Heart left ventricle (tissue), 13 donors: ENCODE results near the gene BCL11A.

ENCODE experiments used
- CTCF ChIP-seq, 12 donors: fragments of 200-600 bp; sonication (generic) in 4 of 12; IDR thresholded peaks; one replicate each; pipeline versions ENCODE4 v1.5.0 to v1.8.0; 2018 to 2022; ENCODE audit warnings: antibody characterized with exemption in 12 of 12, mild to moderate bottlenecking in 5 of 12
- POLR2A ChIP-seq, 2 donors: fragments of 450-650 bp; IDR thresholded peaks; one replicate each; pipeline ENCODE4 v1.6.1; 2017; ENCODE audit warnings: antibody characterized with exemption in 2 of 2, mild to moderate bottlenecking in 2 of 2, moderate library complexity in 2 of 2
- donor health status: ischemic (EF 13 %, LVEDD 7.1; RV severe dilation, severe dysfunction).
- donor health status: DM: no; HTN: yes; CAD: no.
- donor health status: DM: no; HTN: no; CAD: no.
- donor health status: ischemic (EF 25% LVEDD 6.9; RV normal size, moderate dysfunction).
- donor health status: ischemic (EF 25% LVEDD 5.7; RV mildly dilated, moderate dysfunction).
- donor health status: ischemic (EF 35%, LVEDD 5.7; RV mildly dilated, moderate dysfunction).
- donor health status: nonischemic (EF 11% LVEDD 7.7; RV severe dilation, severe dysfunction).
- donor health status: DM: yes; HTN: yes; CAD: no.
- donor health status: PGD.
- donor health status: ischemic (EF 29% LVEDD 5.4; RV normal size, mild dysfunction).
- donor health status: nonischemic (EF 23%, LVEDD 6.1; RV moderate dilation, normal function).

- TF ChIP-seq CTCF (IDR thresholded peaks at IDR 0.05) (no peak), POLR2A (IDR thresholded peaks at IDR 0.05) (no peak)
These were observed 142.2 kb downstream of the BCL11A start for GRCh38 chr2:60411295-60411694.
